Measurements from ENCODE around the gene GNE.

The GNE gene

GRCh38 chr9:36293918-36294317 is 35.7 kb upstream of the GNE start:
- no peak for DNase-seq (ENCODE audit: low read depth)
- no peak for TF ChIP-seq CTCF (conservative IDR thresholded peaks at IDR 0.05; ENCODE audit: low read depth, low read length)
- no peak overlapping the region for H3K4me3 ChIP-seq (ENCODE audit: low read length)

- no peak for TF ChIP-seq CTCF (conservative IDR thresholded peaks at IDR 0.05; ENCODE audit: low read depth, low read length)
- H3K4me3 ChIP-seq (ENCODE audit: low read length), result no peak overlapping the region
- DNase-seq (ENCODE audit: low read depth), result no peak
Observed at GRCh38 chr9:36293171-36293570, 34.9 kb upstream of the GNE start.

- no peak for TF ChIP-seq CTCF (conservative IDR thresholded peaks at IDR 0.05; ENCODE audit: low read depth, low read length)
- no peak overlapping the region for H3K4me3 ChIP-seq (ENCODE audit: low read length)
- no peak for DNase-seq (ENCODE audit: low read depth)
Observed at GRCh38 chr9:36292641-36293040, 34.4 kb upstream of the GNE start.

- no peak for TF ChIP-seq CTCF (conservative IDR thresholded peaks at IDR 0.05; ENCODE audit: low read depth, low read length)
Observed at GRCh38 chr9:36290996-36291395, 32.7 kb upstream of the GNE start.

GRCh38 chr9:36289836-36290435 is 31.7 kb upstream of the GNE start:
- TF ChIP-seq CTCF (conservative IDR thresholded peaks at IDR 0.05; ENCODE audit: low read depth, low read length), result no peak
- DNase-seq (ENCODE audit: low read depth), result no peak
- H3K4me3 ChIP-seq (ENCODE audit: low read length), result no peak overlapping the region

More at GRCh38 chr9:36290996-36291395, 32.7 kb upstream of the GNE start:
- no peak for DNase-seq (ENCODE audit: low read depth)
- no peak overlapping the region for H3K4me3 ChIP-seq (ENCODE audit: low read length)

- H3K4me3 ChIP-seq (ENCODE audit: low read length), result no peak overlapping the region
- no peak for DNase-seq (ENCODE audit: low read depth)
- TF ChIP-seq CTCF (conservative IDR thresholded peaks at IDR 0.05; ENCODE audit: low read depth, low read length), result no peak
Observed at GRCh38 chr9:36288070-36288469, 29.8 kb upstream of the GNE start.

GRCh38 chr9:36286388-36286787 is 28.1 kb upstream of the GNE start:
- H3K4me3 ChIP-seq (ENCODE audit: low read length), result no peak overlapping the region
- DNase-seq (ENCODE audit: low read depth), result no peak
- no peak for TF ChIP-seq CTCF (conservative IDR thresholded peaks at IDR 0.05; ENCODE audit: low read depth, low read length)

Measured in retinal pigment epithelial cell (primary cell).